Skeletal muscle satellite cell (primary cell): Measurements from ENCODE around the gene CLMN.

Experiments used
- H3K27me3 ChIP-seq: 2 replicates; pipeline ENCODE4 v1.7.0; 2013; ENCODE audit warnings: low read length; ENCODE audit not compliant: control insufficient read depth, insufficient read depth
- H3K36me3 ChIP-seq: 2 replicates; pipeline ENCODE4 v1.7.0; 2013; ENCODE audit warnings: mild to moderate bottlenecking, control low read depth, low read length; ENCODE audit not compliant: insufficient read depth
- H3K4me1 ChIP-seq: 2 replicates; pipeline ENCODE4 v1.7.0; 2013; ENCODE audit warnings: low read length; ENCODE audit not compliant: control insufficient read depth, insufficient read depth
- H3K4me2 ChIP-seq: 2 replicates; pipeline ENCODE4 v1.7.0; 2013; ENCODE audit warnings: mild to moderate bottlenecking, low read length
- H3K4me3 ChIP-seq: 2 replicates; pipeline ENCODE4 v1.7.0; 2013; ENCODE audit warnings: low read length
- H3K9ac ChIP-seq: 2 replicates; pipeline ENCODE4 v1.7.0; 2013; ENCODE audit warnings: mild to moderate bottlenecking, low read depth, low read length, moderate library complexity
- H3K9me3 ChIP-seq: replicated peaks from 2 replicates; pipeline ENCODE4 v1.7.0; 2013; ENCODE audit warnings: mild to moderate bottlenecking, control low read depth, low read length

CLMN gene

GRCh38 chr14:95328729-95329503 lies 9.2 kb upstream of the CLMN start:
- H3K4me1 ChIP-seq, result no peaks in the 10 kb centered on the region
- H3K27me3 ChIP-seq, result peaks cover 14% of the 10 kb centered on the region
- no peaks in the 10 kb centered on the region for H3K36me3 ChIP-seq
- no peak overlapping the region for H3K4me3 ChIP-seq
- no peak overlapping the region for H3K9ac ChIP-seq
- H3K4me2 ChIP-seq, result no peak overlapping the region
- no peaks in the 10 kb centered on the region for H3K9me3 ChIP-seq

DNA sequence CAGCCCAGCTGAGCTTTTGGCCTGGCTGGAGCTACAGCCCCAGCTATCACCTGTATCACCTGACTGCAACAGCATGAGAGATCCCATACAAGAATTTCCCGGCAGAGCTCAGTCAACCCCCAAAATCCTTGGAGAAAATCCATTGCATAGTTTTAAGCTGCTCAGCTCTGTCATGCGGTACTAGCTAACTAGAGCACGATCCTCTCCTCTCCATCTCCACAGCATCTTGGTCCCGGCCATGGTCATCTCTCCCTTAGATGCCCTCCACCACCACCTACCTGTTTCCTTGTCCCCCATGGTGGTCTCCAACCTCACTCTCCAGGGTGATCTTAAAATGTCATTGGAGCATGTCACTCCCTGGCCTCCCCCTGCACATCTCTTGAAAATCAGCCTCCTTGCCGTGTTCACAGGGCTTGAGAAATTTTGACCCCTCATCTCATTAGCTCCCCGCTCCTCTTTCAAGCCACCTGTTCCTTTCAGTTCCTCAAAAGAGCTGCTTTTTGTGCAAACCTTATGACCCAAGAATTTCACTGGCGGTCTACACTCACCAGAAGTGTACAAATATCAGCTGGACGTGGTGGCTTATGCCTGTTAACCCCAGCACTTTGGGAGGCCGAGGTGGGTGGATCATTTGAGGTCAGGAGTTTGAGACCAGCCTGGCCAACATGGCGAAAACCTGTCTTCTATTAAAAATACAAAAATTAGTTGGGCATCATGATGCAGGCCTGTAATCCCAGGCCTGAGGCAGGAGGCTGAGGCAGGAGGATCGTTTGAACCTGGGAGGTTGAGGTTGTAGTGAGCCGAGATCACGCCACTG lies 8.1 kb upstream of the CLMN start:
- H3K36me3 ChIP-seq, result no peaks in the 10 kb centered on the region
- H3K4me2 ChIP-seq, result no peak overlapping the region
- no peak overlapping the region for H3K9ac ChIP-seq
- no peaks in the 10 kb centered on the region for H3K9me3 ChIP-seq
- no peaks in the 10 kb centered on the region for H3K4me1 ChIP-seq
- no peak overlapping the region for H3K4me3 ChIP-seq
- peaks cover 18% of the 10 kb centered on the region for H3K27me3 ChIP-seq

DNA sequence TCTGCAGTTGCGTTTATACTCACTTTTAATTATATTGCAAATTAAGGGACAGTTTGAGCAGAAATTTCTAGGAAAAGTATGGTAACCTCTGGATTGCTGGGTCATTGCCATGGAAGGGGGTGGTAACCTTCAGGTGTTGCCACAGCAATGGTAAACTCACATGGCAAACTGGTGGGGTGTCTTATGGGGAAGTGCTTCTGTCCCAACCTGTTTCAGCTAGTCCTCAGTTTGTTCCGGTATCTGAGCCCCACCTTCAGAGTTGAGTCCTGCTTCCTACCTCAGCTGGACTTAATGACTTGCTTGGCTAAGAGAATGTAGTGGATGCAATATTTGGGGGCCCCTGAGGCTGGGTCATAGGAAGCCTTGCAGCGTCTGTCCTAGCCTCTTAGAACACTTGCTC lies 7.3 kb upstream of the CLMN start:
- H3K27me3 ChIP-seq, result peaks cover 22% of the 10 kb centered on the region
- no peak overlapping the region for H3K4me3 ChIP-seq
- H3K9me3 ChIP-seq, result no peaks in the 10 kb centered on the region
- no peak overlapping the region for H3K4me2 ChIP-seq
- H3K36me3 ChIP-seq, result no peaks in the 10 kb centered on the region
- no peaks in the 10 kb centered on the region for H3K4me1 ChIP-seq
- H3K9ac ChIP-seq, result no peak overlapping the region

DNA sequence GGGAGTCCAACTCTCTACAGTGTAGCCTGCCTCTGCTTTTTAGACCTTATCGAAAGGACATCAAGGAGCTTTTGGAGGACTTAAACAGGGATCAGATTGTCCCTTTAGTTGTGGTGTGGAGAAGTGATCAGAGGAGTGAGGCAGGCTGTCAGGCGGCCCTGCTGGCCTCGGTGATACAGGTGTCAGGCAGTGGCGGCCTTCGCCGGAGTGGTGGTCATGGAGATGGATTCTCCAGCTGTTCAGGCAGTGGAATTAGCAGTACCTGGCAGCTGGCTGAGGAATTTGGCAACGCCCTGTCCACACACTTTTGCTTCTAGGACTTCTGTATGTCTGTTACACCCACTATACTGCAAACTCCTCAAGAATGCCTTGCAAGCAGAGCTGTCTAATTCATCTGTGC lies 4.2 kb upstream of the CLMN start:
- no peaks in the 10 kb centered on the region for H3K9me3 ChIP-seq
- no peak overlapping the region for H3K4me3 ChIP-seq
- H3K27me3 ChIP-seq, result peaks cover 30% of the 10 kb centered on the region
- no peak overlapping the region for H3K9ac ChIP-seq
- no peak overlapping the region for H3K4me2 ChIP-seq
- no peaks in the 10 kb centered on the region for H3K36me3 ChIP-seq
- H3K4me1 ChIP-seq, result no peaks in the 10 kb centered on the region

DNA sequence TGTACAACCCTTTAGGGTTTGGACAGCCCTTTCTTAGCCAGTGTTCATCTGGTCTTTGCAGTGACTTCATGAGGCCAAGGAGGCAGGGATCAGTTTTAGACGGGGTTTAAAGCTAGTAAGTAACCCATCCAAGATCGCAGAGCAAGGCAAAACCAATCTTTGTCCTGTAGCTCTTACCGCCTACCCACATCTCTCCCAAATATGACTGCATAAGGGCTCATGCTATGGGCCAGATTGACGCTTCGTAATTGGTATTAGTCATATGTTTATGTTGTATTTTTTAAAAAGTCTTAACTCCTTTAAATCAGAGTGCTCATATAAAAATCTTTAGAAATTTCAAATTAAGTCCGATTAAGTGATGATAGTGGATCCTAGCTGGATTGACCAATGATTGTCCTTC lies 3.7 kb upstream of the CLMN start:
- Histone ChIP-seq H3K4me2 (no peak overlapping the region), H3K9me3 (no peaks in the 10 kb centered on the region), H3K27me3 (peaks cover 32% of the 10 kb centered on the region), H3K36me3 (no peaks in the 10 kb centered on the region), H3K9ac (no peak overlapping the region), H3K4me1 (no peaks in the 10 kb centered on the region), H3K4me3 (no peak overlapping the region)

DNA sequence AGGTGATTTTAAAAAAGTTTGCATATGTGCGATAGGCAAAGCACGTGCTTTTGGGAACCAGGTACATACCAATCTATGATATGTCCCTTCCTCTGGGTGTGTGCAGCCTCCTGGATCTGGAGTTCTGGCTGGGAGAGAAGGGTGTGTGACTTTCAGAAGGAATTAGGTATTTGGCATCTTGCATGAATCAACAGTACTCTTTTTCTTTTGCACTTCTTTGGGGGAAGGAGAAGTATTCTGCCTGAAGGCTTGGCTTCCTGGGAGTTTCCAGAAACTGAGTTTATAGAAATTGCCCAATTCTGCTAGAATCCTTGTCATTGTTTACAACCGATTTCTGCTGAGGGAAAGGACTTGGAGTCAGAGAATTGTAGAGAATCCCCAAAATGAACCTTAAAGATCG lies 2.9 kb upstream of the CLMN start:
- no peaks in the 10 kb centered on the region for H3K9me3 ChIP-seq
- H3K4me1 ChIP-seq, result no peaks in the 10 kb centered on the region
- H3K4me3 ChIP-seq, result no peak overlapping the region
- no peak overlapping the region for H3K9ac ChIP-seq
- H3K27me3 ChIP-seq, result peaks cover 29% of the 10 kb centered on the region
- H3K4me2 ChIP-seq, result no peak overlapping the region
- H3K36me3 ChIP-seq, result no peaks in the 10 kb centered on the region

DNA sequence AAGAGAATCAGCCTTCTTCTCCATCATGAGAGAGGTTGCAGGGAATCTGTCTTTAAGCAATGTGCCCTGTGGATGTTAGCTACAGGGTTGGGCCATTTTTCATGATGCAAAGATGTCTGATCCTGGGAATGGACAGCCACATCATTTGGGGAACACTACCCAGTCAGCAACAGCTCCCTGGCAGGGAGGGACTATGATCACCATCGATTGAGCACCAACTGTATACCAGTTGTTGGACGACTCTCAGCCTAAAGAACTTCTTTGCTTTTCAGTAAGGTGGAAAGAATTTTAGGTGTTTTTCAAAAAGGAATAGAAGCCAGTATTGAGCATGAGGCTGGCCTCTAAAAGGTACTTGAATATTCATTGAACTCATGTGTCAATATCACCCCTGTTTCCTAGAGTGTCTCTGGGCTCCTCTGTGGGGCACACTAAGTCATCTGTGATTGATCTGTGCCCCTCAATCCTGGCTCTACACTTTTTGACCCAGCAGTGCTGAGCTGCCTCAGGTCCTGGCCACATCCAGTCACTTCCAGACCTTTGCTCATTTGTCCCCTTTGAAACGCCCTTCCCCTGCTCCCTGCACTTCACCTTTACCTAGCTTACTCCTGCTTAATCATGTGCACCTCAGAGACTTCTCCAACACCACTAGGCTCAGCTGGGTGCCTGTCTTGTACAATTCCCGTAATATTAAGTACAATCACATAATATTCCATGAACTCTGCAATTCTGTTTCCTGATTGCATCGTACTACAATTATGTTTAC lies 2.2 kb upstream of the CLMN start:
- Histone ChIP-seq H3K27me3 (peaks cover 31% of the 10 kb centered on the region), H3K4me1 (no peaks in the 10 kb centered on the region), H3K9ac (no peak overlapping the region)

GRCh38 chr14:95320955-95321600 lies 1.4 kb upstream of the CLMN start:
- Histone ChIP-seq H3K4me3 (no peak overlapping the region), H3K4me2 (no peak overlapping the region), H3K36me3 (no peaks in the 10 kb centered on the region), H3K9me3 (no peaks in the 10 kb centered on the region), H3K4me1 (no peaks in the 10 kb centered on the region), H3K27me3 (peaks cover 39% of the 10 kb centered on the region), H3K9ac (no peak overlapping the region)

More for the DNA sequence above, 2.2 kb upstream of the CLMN start:
- Histone ChIP-seq H3K36me3 (no peaks in the 10 kb centered on the region), H3K9me3 (no peaks in the 10 kb centered on the region), H3K4me3 (no peak overlapping the region), H3K4me2 (no peak overlapping the region)

- no peaks in the 10 kb centered on the region for H3K4me1 ChIP-seq
- no peaks in the 10 kb centered on the region for H3K36me3 ChIP-seq
- H3K4me2 ChIP-seq, result peak overlapping the region; percentile 77
- peak overlapping the region; percentile 42 for H3K4me3 ChIP-seq
- H3K9me3 ChIP-seq, result no peaks in the 10 kb centered on the region
- peaks cover 40% of the 10 kb centered on the region for H3K27me3 ChIP-seq
- no peak overlapping the region for H3K9ac ChIP-seq
These were observed 579 bp upstream of the CLMN start for GRCh38 chr14:95320078-95320895.

DNA sequence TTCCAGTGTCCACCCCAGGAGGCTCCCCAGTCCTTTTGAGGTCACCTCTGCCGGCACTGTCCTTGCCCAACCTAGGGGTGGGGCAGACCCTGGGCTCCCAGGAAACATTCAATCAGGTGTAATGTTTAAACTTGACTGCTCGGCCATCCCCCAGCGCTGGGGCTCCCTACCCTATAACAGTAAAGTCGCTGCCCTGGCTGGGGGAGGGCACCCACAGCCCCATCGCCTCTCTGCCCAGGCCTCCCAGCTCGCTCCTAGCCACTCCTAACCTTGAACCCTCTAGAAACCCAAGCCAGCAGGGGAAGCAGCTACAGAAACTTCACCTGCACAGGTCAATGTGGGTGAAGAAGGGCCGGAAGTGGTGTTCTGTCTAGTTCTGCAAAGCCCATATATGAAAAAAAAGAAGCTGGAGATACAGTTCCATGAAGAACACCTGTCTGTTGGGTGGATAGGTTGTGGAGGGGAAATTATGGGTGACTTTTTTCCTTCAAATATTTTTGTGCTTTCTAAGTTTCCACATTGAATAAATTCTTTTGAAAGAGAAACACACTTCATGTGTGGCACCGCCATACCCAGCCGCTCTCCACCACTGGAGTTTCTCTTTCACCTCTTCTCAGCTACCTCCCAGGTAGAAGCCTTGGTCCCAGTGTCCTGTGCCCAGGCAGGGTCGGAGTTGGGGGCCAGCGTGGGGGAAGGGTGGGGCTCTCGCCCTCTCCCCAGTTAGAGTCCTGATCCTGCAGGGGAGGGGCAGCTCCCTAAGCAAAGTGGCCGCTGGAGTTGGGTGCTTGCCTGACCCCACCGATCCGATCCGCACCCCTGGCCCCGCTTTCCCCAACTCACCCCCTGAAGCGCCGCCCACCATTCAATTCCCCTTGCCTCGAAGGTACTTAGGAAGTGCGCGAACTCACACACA lies 1.1 kb downstream of the CLMN start:
- Histone ChIP-seq H3K27me3 (peaks cover 36% of the 10 kb centered on the region), H3K4me3 (peak overlapping the region; percentile 71), H3K4me2 (no peak overlapping the region), H3K9me3 (no peaks in the 10 kb centered on the region), H3K36me3 (no peaks in the 10 kb centered on the region), H3K4me1 (no peaks in the 10 kb centered on the region), H3K9ac (no peak overlapping the region)
